Measurements from ENCODE around the gene NCOA1.

The NCOA1 gene

DNA sequence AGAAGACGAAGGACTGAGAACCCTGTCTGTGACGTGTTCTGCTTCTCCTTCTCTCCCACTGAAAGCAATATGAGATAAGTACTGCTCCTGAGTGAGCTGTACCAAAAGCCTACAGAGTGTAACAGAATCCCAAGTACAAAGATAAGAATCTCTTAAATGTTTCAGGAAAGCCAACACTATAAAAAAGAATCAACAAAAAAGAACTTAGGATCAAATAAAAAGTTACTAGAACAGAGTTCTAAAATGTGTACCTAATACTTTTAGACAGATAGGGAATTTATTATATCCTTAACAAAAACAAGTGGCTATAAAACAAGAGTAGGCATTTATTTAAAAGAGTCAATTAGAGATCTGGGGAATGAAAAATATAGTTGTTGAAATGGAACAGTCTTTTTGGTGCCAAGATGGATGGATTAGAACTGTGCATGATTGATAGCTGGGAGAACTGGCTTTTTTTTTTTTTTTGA is 49.0 kb downstream of the NCOA1 start (continued):
- TF ChIP-seq, protein P1, sequence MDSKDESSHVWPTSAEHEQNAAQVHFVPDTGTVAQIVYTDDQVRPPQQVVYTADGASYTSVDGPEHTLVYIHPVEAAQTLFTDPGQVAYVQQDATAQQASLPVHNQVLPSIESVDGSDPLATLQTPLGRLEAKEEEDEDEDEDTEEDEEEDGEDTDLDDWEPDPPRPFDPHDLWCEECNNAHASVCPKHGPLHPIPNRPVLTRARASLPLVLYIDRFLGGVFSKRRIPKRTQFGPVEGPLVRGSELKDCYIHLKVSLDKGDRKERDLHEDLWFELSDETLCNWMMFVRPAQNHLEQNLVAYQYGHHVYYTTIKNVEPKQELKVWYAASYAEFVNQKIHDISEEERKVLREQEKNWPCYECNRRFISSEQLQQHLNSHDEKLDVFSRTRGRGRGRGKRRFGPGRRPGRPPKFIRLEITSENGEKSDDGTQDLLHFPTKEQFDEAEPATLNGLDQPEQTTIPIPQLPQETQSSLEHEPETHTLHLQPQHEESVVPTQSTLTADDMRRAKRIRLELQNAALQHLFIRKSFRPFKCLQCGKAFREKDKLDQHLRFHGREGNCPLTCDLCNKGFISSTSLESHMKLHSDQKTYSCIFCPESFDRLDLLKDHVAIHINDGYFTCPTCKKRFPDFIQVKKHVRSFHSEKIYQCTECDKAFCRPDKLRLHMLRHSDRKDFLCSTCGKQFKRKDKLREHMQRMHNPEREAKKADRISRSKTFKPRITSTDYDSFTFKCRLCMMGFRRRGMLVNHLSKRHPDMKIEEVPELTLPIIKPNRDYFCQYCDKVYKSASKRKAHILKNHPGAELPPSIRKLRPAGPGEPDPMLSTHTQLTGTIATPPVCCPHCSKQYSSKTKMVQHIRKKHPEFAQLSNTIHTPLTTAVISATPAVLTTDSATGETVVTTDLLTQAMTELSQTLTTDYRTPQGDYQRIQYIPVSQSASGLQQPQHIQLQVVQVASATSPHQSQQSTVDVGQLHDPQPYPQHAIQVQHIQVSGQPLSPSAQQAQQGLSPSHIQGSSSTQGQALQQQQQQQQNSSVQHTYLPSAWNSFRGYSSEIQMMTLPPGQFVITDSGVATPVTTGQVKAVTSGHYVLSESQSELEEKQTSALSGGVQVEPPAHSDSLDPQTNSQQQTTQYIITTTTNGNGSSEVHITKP (tag by site-specific recombination; IDR thresholded peaks at IDR 0.05) = peak; percentile 89
- TF ChIP-seq ZNF274 (IDR thresholded peaks at IDR 0.05; ENCODE audit: low read length) (no peak), ZNF274 (tag by site-specific recombination; IDR thresholded peaks at IDR 0.05; ENCODE audit: borderline replicate concordance) (no peak), ZNF664 (tag by site-specific recombination; IDR thresholded peaks at IDR 0.05) (peak; percentile 75; the same call in 1 of the 2 replicates), ZNF211 (tag by site-specific recombination; IDR thresholded peaks at IDR 0.05; ENCODE audit: low read depth) (no peak), ZNF677 (tag by site-specific recombination; IDR thresholded peaks at IDR 0.05) (no peak), ZNF501 (tag by site-specific recombination; IDR thresholded peaks at IDR 0.05) (peak; percentile 34; the same call in 1 of the 2 replicates), ZNF155 (tag by site-specific recombination; IDR thresholded peaks at IDR 0.05) (no peak), ZSCAN30 (tag by site-specific recombination; IDR thresholded peaks at IDR 0.05) (0 out of 2 replicates have a peak, but pooled peaks have one; percentile 13), SCRT2 (tag by site-specific recombination; IDR thresholded peaks at IDR 0.05) (no peak), ZNF2 (tag by site-specific recombination; IDR thresholded peaks at IDR 0.05) (peak; percentile 76), ZNF19 (tag by site-specific recombination; IDR thresholded peaks at IDR 0.05; ENCODE audit: low read depth) (peak; percentile 94), ZNF223 (tag by site-specific recombination; IDR thresholded peaks at IDR 0.05) (no peak), ZNF843 (tag by site-specific recombination; IDR thresholded peaks at IDR 0.05) (peak; percentile 100), ZXDB (tag by site-specific recombination; IDR thresholded peaks at IDR 0.05) (peak; percentile 96), MZF1 (tag by site-specific recombination; IDR thresholded peaks at IDR 0.05; ENCODE audit: borderline replicate concordance) (peak; percentile 86), ZNF266 (tag by site-specific recombination; IDR thresholded peaks at IDR 0.05; ENCODE audit: low read depth) (no peak), ZNF585B (tag by site-specific recombination; IDR thresholded peaks at IDR 0.05) (no peak), KLF10 (tag by site-specific recombination; IDR thresholded peaks at IDR 0.05) (peak; percentile 39; the same call in 1 of the 2 replicates), ZNF350 (tag by site-specific recombination; IDR thresholded peaks at IDR 0.05) (no peak), ZNF660 (tag by site-specific recombination; IDR thresholded peaks at IDR 0.05) (no peak), ZNF133 (tag by site-specific recombination; IDR thresholded peaks at IDR 0.05) (no peak)
- TF ChIP-seq, protein P2, sequence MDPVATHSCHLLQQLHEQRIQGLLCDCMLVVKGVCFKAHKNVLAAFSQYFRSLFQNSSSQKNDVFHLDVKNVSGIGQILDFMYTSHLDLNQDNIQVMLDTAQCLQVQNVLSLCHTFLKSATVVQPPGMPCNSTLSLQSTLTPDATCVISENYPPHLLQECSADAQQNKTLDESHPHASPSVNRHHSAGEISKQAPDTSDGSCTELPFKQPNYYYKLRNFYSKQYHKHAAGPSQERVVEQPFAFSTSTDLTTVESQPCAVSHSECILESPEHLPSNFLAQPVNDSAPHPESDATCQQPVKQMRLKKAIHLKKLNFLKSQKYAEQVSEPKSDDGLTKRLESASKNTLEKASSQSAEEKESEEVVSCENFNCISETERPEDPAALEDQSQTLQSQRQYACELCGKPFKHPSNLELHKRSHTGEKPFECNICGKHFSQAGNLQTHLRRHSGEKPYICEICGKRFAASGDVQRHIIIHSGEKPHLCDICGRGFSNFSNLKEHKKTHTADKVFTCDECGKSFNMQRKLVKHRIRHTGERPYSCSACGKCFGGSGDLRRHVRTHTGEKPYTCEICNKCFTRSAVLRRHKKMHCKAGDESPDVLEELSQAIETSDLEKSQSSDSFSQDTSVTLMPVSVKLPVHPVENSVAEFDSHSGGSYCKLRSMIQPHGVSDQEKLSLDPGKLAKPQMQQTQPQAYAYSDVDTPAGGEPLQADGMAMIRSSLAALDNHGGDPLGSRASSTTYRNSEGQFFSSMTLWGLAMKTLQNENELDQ (tag by site-specific recombination; IDR thresholded peaks at IDR 0.05; ENCODE audit: low read depth) = 0 out of 2 replicates have a peak, but pooled peaks have one; percentile 72
- TF ChIP-seq, protein P3, sequence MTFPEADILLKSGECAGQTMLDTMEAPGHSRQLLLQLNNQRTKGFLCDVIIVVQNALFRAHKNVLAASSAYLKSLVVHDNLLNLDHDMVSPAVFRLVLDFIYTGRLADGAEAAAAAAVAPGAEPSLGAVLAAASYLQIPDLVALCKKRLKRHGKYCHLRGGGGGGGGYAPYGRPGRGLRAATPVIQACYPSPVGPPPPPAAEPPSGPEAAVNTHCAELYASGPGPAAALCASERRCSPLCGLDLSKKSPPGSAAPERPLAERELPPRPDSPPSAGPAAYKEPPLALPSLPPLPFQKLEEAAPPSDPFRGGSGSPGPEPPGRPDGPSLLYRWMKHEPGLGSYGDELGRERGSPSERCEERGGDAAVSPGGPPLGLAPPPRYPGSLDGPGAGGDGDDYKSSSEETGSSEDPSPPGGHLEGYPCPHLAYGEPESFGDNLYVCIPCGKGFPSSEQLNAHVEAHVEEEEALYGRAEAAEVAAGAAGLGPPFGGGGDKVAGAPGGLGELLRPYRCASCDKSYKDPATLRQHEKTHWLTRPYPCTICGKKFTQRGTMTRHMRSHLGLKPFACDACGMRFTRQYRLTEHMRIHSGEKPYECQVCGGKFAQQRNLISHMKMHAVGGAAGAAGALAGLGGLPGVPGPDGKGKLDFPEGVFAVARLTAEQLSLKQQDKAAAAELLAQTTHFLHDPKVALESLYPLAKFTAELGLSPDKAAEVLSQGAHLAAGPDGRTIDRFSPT (tag by site-specific recombination; IDR thresholded peaks at IDR 0.05) = peak; percentile 75; the same call in 1 of the 2 replicates
- TF ChIP-seq, protein P4, sequence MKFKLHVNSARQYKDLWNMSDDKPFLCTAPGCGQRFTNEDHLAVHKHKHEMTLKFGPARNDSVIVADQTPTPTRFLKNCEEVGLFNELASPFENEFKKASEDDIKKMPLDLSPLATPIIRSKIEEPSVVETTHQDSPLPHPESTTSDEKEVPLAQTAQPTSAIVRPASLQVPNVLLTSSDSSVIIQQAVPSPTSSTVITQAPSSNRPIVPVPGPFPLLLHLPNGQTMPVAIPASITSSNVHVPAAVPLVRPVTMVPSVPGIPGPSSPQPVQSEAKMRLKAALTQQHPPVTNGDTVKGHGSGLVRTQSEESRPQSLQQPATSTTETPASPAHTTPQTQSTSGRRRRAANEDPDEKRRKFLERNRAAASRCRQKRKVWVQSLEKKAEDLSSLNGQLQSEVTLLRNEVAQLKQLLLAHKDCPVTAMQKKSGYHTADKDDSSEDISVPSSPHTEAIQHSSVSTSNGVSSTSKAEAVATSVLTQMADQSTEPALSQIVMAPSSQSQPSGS (tag by site-specific recombination; IDR thresholded peaks at IDR 0.05; ENCODE audit: low read depth) = no peak; the same call in 1 of the 2 replicates
- TF ChIP-seq, protein P5, sequence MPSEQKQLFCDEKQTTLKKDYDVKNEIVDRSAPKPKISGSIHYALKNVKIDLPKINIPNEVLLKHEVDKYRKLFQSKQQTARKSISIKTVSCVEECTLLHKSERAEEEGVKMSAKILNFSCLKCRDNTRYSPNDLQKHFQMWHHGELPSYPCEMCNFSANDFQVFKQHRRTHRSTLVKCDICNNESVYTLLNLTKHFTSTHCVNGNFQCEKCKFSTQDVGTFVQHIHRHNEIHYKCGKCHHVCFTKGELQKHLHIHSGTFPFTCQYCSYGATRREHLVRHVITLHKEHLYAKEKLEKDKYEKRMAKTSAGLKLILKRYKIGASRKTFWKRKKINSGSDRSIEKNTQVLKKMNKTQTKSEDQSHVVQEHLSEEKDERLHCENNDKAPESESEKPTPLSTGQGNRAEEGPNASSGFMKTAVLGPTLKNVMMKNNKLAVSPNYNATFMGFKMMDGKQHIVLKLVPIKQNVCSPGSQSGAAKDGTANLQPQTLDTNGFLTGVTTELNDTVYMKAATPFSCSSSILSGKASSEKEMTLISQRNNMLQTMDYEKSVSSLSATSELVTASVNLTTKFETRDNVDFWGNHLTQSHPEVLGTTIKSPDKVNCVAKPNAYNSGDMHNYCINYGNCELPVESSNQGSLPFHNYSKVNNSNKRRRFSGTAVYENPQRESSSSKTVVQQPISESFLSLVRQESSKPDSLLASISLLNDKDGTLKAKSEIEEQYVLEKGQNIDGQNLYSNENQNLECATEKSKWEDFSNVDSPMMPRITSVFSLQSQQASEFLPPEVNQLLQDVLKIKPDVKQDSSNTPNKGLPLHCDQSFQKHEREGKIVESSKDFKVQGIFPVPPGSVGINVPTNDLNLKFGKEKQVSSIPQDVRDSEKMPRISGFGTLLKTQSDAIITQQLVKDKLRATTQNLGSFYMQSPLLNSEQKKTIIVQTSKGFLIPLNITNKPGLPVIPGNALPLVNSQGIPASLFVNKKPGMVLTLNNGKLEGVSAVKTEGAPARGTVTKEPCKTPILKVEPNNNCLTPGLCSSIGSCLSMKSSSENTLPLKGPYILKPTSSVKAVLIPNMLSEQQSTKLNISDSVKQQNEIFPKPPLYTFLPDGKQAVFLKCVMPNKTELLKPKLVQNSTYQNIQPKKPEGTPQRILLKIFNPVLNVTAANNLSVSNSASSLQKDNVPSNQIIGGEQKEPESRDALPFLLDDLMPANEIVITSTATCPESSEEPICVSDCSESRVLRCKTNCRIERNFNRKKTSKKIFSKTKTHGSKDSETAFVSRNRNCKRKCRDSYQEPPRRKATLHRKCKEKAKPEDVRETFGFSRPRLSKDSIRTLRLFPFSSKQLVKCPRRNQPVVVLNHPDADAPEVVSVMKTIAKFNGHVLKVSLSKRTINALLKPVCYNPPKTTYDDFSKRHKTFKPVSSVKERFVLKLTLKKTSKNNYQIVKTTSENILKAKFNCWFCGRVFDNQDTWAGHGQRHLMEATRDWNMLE (tag by site-specific recombination; conservative IDR thresholded peaks at IDR 0.05; ENCODE audit: low read depth) = no peak
